HG03066 (cell line): ENCODE measurements around the gene DUS1L.

Experiments
- ATAC-seq: cut with Tn5 transposase; IDR thresholded peaks from one replicate; pipeline ENCODE4 v1.9.1; 2021; ENCODE audit warnings: low read depth; ENCODE audit not compliant: unreplicated experiment

DUS1L gene

DNA sequence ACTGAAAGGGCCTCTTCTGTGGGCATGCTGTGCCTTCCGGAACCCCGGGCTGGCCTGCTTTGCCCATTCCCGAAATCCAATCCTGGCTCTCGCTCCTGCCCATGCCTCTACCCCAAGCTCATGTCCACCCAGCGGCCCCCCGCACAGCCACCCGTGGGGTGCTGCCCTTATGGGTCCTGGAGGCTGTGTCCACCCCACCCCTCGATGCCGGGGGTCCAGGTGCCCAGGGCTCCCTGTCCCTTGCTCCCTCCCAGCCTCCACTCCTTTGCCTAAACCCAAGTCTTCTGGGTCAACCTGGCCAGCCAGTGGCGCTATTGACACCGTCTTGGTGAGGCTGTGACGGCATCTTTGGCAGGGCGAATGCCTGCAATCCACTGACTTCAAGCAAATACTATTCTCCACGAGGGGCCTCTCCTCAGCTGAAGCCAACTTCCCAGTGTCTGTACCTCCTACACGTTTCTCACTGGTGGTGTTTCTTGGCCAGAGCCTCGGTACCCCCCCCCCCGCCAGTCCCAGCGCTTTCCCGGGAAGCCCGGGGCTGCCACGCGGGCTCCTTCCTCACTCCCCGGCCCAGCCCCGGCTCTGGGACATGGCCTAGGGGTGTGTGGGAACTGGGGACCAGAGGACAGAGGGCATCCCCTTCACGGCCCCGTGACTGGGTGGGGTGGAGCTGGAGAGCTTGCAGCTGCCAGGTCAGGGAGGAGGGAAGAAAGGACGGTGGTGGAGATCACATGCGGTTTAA, 12.2 kb upstream of the DUS1L start:
- ATAC-seq, result no peak

GRCh38 chr17:82076785-82077591, 11.4 kb upstream of the DUS1L start:
- ATAC-seq, result no peak

DNA sequence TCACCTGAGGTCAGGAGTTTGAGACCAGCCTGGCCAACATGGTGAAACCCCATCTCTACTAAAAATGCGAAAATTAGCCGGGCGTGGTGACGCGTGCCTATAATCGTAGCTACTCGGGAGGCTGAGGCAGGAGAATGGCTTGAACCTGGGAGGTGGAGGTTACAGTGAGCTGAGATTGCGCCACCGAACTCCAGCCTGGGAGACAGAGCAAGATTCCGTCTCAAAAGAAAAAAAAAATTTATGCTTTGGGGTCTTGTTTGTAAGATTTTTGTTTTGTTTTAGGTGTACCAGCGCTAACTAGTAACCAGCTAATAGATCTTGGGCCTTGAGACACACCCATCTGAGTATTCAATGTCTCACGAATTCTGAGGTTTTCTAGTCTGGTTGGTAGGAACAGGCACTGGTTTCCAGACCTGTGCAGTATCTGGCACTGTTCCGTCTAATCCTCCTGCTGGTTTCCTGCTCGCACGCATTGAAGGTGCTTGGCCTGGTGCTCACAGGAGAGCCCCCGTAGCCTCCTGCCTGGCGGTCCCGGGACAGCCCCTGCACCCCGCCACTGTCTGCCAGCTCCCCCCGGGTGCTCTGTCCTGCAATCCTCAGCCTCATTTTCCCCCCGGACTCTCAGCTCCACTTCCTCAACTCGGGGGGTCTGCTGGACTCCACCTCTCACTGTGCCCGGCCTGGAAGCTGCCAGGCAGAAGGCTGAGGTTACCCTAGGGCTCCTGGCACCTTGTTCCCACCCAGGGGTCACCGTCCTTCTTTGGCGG, 10.6 kb upstream of the DUS1L start:
- ATAC-seq, result no peak

DNA sequence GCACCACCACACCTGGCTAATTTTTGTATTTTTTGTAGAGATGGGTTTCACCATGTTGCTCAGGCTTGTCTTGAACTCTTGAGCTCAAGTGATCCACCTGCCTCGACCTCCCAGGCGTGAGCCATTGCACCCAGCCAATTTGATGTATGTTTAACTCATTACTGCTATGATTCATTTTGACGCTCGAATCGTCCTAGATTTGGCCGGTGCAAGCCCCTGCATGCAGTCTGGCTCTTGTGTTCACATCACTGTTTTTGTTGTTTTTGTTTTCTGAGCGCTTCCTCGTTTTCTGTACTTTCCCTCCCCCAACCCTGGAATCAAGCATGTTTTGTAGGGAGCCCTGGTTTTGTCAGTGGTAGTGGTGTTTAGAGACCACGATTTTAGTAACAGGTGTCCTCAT, 7.8 kb upstream of the DUS1L start:
- no peak for ATAC-seq

- ATAC-seq, result no peak
Observed at GRCh38 chr17:82072827-82073226, 7.2 kb upstream of the DUS1L start.

- ATAC-seq, result no peak
Observed at GRCh38 chr17:82070611-82071010, 5.0 kb upstream of the DUS1L start.

DNA sequence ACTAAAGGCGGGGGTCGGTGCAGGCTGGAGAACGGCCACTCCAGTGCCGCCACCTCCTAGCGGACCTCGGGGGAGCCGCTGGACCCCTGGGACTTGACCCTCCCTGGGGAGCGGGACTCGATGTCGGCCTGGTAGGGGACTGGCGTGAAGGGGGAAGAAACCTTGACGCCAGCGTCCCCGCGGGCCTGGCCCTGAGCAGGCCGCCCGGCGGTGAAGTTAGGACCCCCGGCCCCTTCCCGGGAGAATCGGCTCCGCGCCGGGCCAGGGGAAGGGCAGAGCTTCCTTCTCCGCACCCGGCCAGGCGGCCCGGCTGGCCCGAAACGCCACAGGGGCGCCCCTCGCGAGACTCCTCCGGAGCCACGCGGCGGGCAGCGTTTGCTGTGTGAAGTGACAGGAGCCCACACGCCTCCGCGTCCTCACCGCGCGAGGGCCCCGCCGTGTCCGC, 389 bp downstream of the DUS1L start:
- peak; percentile 29 for ATAC-seq

DNA sequence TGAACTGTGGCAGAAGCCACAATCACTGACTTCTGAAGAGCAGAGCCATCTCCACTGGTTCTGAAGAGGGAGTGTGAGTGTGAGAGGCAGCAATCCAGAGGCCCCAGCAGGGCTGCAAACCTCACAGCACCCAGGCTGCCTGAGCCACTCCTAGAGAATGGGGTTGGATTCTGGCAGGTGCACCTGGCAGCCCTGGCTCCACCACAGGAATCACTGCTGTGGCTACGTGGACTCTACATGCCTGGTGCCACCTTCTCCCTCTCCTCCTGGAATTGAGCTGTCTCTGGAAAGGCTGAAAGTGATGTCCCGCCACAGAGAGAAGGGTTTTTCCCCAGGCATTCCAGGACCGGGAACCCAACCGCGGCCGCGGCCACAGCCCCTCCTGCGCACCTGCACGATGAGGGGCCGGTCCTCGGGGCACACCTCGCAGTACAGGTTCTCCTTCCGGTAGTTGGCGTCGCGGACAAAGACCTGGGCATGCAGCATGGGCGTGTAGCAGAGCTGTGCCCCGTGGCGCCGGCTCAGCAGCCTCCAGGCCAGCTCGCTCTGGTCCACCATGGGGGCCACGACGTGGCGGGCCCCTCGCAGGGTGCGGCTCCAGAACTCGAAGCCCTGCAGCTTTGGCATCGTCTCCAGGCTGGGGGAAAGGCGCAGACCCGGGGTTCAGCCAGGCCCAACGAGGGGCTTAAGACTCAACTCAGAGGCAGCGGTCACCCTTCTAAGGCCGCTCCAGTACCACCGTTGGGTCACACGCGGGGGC, 991 bp downstream of the DUS1L start:
- ATAC-seq, result no peak

DNA sequence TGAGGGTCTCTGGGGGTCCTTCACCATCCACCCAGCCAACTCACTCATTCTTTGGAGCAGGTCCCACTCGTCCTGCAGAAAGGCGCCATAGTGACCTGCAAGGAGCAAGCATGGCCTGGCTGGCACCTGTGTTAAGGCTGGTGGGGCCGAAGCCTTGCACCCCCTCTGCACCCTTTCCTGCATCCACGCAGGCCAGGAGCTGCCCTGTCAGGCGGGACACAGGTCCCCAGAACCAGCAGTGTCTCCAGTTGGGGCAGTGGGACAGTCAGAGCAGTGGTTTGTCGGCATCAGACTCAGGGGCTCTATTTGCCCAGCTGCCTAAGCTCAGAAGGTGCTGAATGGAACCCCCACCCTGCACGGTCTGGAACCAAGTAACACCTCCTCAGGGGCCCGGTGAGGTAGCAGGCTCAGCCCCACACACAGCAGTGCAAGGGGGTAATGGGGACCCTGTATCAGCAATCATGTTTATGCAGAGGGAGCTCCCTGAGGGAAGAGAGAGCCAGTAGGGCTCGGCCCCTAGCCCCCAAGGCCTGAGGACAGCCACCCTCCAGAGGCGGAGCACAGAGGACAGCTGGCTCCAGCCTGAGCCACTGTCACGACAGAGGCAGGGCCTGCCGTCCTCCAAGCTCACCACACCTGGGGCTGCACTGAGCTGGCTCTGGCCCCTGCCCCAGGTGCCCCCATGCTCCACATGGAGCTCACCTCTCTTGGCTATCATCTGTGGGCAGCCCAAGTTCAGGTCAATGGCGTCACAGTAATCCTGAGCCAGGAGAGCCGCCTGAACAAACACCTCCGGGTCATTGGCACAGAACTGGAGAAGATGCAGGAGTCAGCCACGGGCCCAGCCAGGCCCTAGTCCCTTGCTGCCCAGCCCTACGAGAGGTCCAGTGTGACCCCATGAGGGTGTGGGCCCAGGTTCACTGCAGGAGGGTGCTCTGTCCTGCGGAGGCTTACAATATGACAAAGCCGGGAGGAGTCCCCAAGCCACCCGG, 1.9 kb downstream of the DUS1L start:
- ATAC-seq, result no peak

DNA sequence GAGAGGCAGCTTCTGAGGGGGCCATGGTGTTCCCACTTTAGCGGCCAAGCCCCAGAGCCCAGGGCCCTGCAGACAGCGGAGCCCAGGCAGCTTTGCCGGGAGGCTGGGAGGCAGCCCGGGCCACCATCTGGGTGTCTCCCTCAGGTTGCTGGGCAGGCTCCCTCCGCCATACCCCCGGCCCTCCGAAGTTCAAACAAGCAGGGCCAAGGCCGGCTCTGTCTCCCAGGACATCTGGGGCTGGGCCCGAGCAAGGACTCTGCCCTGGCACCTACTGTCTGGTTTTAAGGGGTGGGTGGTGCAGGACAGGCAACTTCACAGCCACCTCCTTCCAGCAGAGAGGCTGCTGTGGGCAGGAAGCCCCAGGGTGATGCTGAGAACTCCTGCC, 2.6 kb downstream of the DUS1L start:
- no peak for ATAC-seq

- ATAC-seq, result no peak
Observed at GRCh38 chr17:82062076-82062983, 3.3 kb downstream of the DUS1L start.

DNA sequence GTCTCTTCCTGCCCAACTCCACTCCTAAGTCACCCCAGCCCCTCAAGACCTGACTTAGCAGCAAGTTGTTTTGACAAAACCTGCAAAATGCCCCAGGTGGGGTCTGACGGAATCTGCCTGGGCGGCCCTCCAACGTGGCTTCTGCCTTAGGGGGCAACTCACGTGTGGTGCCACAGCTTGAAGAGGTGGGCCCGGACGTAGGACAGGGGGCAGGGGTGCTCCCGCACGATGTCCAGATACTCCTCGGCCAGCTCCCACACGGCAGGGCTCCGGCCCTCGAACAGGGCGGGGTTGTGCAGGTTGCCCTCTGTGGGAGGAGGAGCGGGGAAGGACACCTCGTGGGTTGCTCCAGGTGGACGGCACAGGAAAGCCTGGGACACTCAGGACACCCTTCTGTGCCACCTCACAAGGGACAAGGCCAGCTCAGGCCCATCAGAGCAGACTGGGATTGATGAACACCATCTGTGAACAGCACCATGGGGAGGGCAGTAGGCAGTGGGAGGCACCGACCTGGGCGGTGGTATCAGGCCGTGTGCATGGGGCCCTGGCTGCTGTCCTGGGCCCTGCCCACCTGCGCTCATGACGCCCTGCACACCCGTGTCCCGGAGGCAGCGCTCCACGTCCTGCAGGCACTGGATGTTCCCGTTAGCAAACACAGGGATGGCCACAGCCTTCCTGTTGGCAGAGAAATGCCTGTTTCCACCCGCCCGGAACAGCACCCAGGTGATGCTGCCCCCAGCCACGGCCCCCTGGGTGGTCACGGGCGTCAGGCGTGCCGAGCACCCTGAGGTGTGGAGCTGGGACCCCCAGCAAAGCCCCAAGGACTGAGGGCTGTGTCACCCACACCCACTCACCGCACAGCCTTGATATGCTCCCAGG, 4.3 kb downstream of the DUS1L start:
- no peak for ATAC-seq

GRCh38 chr17:82060614-82061013, 5.0 kb downstream of the DUS1L start:
- no peak for ATAC-seq

DNA sequence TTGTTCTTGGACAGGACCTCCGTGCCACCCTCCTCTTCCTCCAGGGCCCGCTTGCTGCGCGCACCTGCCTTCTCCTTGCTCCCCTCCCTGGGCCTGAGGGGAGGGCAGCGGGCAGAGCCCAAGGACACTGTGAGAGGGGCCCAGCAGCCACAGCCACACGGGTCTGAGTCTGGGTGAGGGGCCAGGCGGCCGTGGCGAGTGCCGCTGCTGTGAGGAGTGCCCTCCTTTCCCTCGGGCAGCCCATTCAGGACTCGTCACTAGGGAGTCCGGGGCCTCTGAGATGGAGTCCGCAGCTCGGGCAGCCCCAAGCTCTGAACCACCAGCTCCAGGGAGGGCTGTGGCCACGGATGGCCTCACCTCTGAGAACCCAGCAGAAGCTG, 5.6 kb downstream of the DUS1L start:
- no peak for ATAC-seq

DNA sequence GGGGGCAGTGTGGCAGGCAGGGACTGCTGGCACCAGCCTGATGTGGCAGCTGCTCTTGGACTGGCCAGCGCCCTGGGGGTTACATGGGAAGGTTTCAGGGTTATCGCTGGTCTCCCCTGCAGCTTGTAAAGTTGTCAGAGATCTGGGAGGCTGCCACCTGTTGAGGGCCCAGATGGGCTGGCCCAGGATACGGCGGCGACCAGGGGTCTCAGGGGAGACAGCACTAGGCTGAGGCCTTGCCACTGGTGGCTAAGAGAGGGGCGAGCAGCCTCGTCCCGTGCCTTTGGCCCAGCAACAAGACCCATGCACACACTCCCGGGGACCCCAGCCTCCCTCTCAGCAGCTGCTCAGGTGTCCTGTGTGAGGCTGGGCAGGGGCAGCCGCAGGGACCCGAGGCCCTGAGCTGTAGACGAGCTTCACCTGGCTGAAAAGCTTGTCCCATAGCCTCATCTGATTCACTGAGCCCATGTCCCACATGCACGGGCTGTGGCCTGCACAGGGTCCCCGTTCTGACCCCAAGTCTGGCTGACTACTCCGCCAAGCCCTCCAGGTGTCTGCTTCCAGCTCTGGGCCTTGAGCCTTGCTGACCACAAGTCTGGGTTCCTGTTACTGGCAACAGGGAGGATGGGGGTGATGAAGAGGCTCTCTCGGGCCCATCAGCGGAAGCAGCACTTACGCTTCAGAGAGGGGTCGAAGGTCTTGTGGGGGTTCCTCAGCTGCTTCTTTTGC, 6.2 kb downstream of the DUS1L start:
- no peak for ATAC-seq

DNA sequence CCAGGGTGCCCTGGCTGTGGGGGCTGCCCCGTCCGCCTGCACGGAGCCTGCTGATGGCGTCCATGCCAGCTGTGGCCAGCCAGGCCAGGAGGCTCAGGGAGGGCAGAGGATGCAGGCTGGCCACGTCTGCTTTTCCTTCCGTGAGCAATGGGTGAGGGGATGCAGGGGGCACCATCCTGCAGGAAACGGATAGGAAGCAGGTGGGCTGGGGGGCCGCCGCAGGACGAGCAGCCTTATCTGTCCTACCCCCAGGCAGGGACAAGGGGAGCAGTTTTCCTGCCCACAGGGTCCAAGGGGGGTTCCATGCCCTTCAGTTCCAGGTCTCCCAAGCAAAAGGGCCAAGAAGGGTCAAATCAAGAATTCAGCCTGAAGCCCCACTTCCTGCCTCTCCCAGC, 6.8 kb downstream of the DUS1L start:
- ATAC-seq, result no peak
